Erythroblast (primary cell): ENCODE data around the gene IRAK2.

ENCODE experiments used
- GATA1 ChIP-seq: IDR thresholded peaks from 2 replicates; pipeline ENCODE4 v1.6.1; 2011; ENCODE audit warnings: low read depth, mild to moderate bottlenecking, control low read depth, low read length, moderate library complexity
- POLR2A ChIP-seq: IDR thresholded peaks from 2 replicates; pipeline ENCODE4 v1.6.1; 2011; ENCODE audit warnings: mild to moderate bottlenecking, low read length

DNA sequence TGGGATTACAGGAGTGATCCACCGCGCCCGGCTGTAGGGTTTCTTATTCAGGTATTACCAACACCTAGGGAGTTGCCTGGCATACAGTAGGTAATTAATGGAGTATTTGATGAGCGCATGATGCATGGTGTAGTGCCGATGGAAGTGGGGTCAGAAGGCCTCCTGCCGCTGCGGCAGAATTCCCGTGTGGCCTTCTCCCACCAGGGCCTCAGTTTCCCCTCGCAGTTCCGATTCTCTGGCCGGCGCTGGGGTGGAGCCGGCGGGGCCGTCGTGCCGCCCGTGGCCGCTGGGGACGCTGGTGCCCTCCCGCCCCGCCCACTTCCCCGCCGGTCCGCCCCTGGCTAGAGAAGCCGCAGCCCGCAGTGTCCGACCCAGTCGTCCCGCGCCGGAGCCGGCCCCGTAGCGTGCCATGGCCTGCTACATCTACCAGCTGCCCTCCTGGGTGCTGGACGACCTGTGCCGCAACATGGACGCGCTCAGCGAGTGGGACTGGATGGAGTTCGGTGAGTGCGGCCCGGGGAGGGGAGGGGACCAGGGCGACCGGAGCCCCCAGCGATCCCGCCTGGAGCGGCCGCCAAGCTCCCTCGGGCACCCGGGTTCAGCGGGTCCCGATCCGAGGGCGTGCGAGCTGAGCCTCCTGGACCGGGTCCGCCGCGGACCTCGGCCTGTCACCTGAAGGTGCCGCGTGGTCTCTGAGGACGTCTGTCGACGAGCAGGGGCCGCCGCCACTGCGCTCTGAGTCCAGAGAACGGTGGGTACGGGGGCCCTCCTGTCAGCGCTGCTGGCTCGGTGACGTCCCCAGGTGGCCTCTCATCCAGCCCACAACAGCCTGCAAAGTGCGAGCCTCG, at the start of gene IRAK2:
- TF ChIP-seq POLR2A (peak; percentile 31), GATA1 (no peak)
